GM12892 (cell line): ENCODE results near the gene GALNT9.

Experiments
- POLR2A ChIP-seq: IDR thresholded peaks from 2 replicates; pipeline ENCODE4 v1.6.1; 2011; ENCODE audit warnings: low read depth, low read length, control low read depth
- POLR2AphosphoS5 ChIP-seq: IDR thresholded peaks from 2 replicates; pipeline ENCODE4 v1.6.1; 2011; ENCODE audit warnings: low read depth, low read length, control low read depth
- TAF1 ChIP-seq: IDR thresholded peaks from 2 replicates; pipeline ENCODE4 v1.6.1; 2011; ENCODE audit warnings: low read depth, mild to moderate bottlenecking, control low read depth, low read length, borderline replicate concordance

- TF ChIP-seq POLR2AphosphoS5 (no peak), POLR2A (no peak), TAF1 (no peak)
These were observed 36.8 kb downstream of the GALNT9 start for GRCh38 chr12:132292328-132293319.
